ENCODE data around the gene PRR23C.

The PRR23C gene
- 0 reads per million in 3 donors for total RNA-seq

DNA sequence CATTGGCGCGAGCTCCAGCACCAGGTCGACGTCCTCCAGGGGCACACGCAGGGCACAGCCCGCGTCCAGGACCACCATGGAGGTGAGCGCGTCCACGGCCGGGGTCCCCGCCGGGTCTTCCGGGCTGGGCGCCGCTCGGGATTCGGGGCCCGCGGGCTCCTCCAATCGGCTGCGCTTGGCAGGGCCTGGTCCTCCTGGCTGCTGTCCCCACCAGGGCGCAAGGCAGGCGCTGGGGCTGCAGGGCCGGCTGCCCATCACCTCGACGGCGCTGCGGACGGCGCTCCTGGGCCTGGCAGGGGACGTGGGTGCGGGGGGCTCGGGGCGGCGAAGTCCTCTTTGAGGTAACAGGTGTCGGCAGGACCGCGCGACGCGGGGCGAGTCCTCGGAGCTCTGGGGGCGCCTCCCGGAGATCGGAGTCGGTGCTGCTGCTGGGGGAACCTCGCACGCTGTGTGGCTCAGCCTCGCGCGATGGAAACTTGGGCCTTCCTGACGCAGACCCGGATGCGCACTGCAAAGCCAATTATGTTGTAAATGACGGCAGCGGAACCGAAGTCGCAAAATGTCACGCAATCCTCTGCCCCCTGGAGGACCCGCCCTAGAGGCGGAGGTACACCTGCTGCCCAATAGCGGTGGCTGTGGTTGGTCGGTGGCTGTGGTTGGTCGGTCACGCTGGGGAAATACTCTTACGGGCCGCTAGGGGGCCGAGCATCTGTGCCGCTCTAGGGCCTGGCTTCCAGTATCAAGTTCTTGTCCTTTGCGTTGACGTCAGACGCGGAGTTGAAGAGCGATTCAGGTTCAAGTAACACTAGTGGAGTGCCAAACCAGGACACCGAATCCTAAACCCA, at the start of gene PRR23C:
TSS of gene PRR23C (minus strand) at position 527 of the 845 bp plus-strand sequence. CDS start at position 255, 272 bp downstream.
- no peaks in the 10 kb centered on the region for H3K27me3 ChIP-seq (replicated peaks; ENCODE audit: control insufficient read depth, insufficient read depth, low read length, poor library complexity, severe bottlenecking)
- no peak within 1 kb of the TSS for H3K27ac ChIP-seq (ENCODE audit: insufficient read depth, low read length, poor library complexity, severe bottlenecking)
- no peaks in the 10 kb centered on the region for H3K4me1 ChIP-seq (ENCODE audit: control insufficient read depth, insufficient read depth, low read length, poor library complexity, severe bottlenecking)
- no peak for DNase-seq
- no peaks in the 10 kb centered on the region for H3K9me3 ChIP-seq (ENCODE audit: control insufficient read depth, low read length)
- H3K36me3 ChIP-seq (ENCODE audit: control insufficient read depth, insufficient read depth, low read length): no peaks in the 10 kb centered on the region
- H3K4me3 ChIP-seq (ENCODE audit: insufficient read depth, low read depth, low read length, poor library complexity, severe bottlenecking): no peak within 1 kb of the TSS

DNA sequence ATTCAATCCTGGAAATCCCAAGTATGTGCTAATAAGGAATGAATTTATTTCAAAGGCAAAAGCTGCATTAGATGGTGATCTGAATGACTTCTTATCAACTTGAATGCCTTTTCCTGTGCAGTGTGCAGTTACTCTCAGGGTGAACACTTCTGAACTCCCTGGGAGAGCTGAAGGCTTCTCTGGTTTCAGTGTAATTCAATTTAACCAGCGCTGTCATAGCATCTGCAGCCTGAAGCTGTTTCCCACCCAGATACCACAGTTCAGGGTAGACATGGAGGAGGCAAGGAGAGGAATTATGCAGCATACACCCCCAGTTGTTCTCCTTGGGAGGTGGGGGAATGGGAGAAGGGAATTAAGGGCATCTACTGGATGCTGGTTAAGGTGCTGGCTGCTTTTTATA, 49.1 kb upstream of the PRR23C start:
- Histone ChIP-seq H3K9me3 (ENCODE audit: control insufficient read depth, low read length) (no peaks in the 10 kb centered on the region), H3K36me3 (ENCODE audit: control insufficient read depth, insufficient read depth, low read length) (no peaks in the 10 kb centered on the region), H3K4me3 (ENCODE audit: insufficient read depth, low read depth, low read length, poor library complexity, severe bottlenecking) (no peak overlapping the region), H3K27ac (ENCODE audit: insufficient read depth, low read length, poor library complexity, severe bottlenecking) (no peak overlapping the region), H3K27me3 (replicated peaks; ENCODE audit: control insufficient read depth, insufficient read depth, low read length, poor library complexity, severe bottlenecking) (peaks cover 3% of the 10 kb centered on the region), H3K4me1 (ENCODE audit: control insufficient read depth, insufficient read depth, low read length, poor library complexity, severe bottlenecking) (no peaks in the 10 kb centered on the region)
- DNase-seq: no peak

DNA sequence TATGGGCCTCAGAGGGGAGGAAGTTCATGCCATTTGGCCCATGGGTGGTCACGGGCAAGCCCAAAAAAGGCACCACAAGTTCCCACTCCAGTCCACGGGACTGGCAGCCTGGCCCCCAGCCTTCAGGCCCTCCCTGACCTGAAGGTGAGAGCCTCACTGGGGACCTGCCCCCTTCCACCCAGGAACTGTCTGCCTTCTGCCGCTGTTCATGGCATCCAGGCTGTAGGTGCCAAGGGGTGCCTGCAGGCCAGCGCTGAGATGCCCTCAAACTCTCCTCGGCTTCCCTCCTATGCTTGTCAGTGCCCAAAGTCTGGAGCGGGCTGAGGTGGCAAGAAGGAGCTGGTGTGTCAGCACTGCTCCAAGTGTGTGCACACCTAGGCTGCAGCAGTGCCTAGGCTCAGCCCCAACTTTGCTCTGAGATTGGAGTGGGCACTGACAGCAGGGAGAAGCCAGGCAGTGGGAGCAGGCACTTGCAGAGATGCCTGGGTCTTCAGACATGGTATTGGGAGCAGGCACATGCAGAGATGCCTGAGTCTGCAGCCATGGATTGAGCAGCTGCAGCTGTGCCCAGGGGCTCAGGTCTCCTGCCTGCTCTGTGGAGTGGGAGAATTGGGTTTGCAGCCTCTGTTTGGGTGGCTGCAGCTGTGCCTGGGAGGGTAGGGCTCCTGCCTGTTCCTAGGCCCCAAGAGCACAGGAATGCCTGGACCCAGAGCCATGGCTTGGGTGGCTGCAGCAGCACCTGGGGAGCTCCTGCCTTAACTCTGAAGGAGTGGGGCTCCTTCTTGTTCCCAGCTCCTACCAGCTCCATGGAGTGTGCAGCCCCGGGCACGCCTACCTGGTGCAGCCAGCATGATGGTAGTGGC, 44.0 kb upstream of the PRR23C start:
- no peak overlapping the region for H3K27ac ChIP-seq (ENCODE audit: insufficient read depth, low read length, poor library complexity, severe bottlenecking)
- H3K36me3 ChIP-seq (ENCODE audit: control insufficient read depth, insufficient read depth, low read length): no peaks in the 10 kb centered on the region
- H3K9me3 ChIP-seq (ENCODE audit: control insufficient read depth, low read length): no peaks in the 10 kb centered on the region
- no peak overlapping the region for H3K4me3 ChIP-seq (ENCODE audit: insufficient read depth, low read depth, low read length, poor library complexity, severe bottlenecking)
- no peaks in the 10 kb centered on the region for H3K4me1 ChIP-seq (ENCODE audit: control insufficient read depth, insufficient read depth, low read length, poor library complexity, severe bottlenecking)
- DNase-seq: no peak
- peaks cover 3% of the 10 kb centered on the region for H3K27me3 ChIP-seq (replicated peaks; ENCODE audit: control insufficient read depth, insufficient read depth, low read length, poor library complexity, severe bottlenecking)

DNA sequence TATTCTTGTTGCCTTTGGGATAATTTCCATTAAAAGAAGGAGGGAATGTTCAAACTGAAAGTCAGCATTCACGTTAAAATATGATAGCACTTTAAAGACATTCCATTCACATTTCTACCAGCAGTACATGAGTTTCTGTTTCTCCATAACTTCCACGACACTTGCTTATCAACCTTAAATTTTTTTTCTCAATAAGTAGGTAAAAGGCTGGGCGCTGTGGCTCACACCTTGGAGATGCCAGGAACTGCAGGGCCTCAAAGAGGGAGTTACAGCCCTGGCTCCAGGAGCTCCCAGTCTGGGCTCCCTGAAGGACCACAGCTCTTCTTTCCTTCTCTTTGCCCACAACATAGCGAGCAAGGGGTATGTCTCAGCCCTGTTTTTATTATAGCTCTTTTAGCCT, 42.9 kb upstream of the PRR23C start:
- H3K27ac ChIP-seq (ENCODE audit: insufficient read depth, low read length, poor library complexity, severe bottlenecking): no peak overlapping the region

DNA sequence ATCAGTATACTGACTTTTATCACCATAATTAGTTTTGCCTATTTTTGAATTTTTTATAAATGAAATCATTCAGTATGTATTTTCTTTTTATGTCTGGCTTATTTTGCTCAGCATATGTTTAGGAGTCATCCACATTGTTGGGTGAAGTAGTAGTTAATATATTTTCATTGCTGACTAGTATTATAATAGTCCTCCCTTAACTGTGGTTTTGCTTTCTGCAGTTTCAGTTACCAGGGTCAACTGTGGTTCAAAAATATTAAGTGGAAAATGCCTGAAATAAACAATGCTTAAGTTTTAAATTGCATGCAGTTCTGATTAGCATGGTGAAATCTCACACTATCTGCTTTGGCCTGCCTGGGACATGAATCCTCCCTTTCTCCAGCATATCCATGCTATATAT, 39.5 kb upstream of the PRR23C start:
- DNase-seq: no peak
- no peaks in the 10 kb centered on the region for H3K9me3 ChIP-seq (ENCODE audit: control insufficient read depth, low read length)
- no peak overlapping the region for H3K27ac ChIP-seq (ENCODE audit: insufficient read depth, low read length, poor library complexity, severe bottlenecking)
- H3K27me3 ChIP-seq (replicated peaks; ENCODE audit: control insufficient read depth, insufficient read depth, low read length, poor library complexity, severe bottlenecking): no peaks in the 10 kb centered on the region
- no peaks in the 10 kb centered on the region for H3K4me1 ChIP-seq (ENCODE audit: control insufficient read depth, insufficient read depth, low read length, poor library complexity, severe bottlenecking)
- no peak overlapping the region for H3K4me3 ChIP-seq (ENCODE audit: insufficient read depth, low read depth, low read length, poor library complexity, severe bottlenecking)
- no peaks in the 10 kb centered on the region for H3K36me3 ChIP-seq (ENCODE audit: control insufficient read depth, insufficient read depth, low read length)

More for the DNA sequence above, 42.9 kb upstream of the PRR23C start:
- H3K4me3 ChIP-seq (ENCODE audit: insufficient read depth, low read depth, low read length, poor library complexity, severe bottlenecking): no peak overlapping the region
- DNase-seq: no peak
- H3K4me1 ChIP-seq (ENCODE audit: control insufficient read depth, insufficient read depth, low read length, poor library complexity, severe bottlenecking): no peaks in the 10 kb centered on the region
- H3K9me3 ChIP-seq (ENCODE audit: control insufficient read depth, low read length): no peaks in the 10 kb centered on the region
- H3K27me3 ChIP-seq (replicated peaks; ENCODE audit: control insufficient read depth, insufficient read depth, low read length, poor library complexity, severe bottlenecking): no peaks in the 10 kb centered on the region
- no peaks in the 10 kb centered on the region for H3K36me3 ChIP-seq (ENCODE audit: control insufficient read depth, insufficient read depth, low read length)

DNA sequence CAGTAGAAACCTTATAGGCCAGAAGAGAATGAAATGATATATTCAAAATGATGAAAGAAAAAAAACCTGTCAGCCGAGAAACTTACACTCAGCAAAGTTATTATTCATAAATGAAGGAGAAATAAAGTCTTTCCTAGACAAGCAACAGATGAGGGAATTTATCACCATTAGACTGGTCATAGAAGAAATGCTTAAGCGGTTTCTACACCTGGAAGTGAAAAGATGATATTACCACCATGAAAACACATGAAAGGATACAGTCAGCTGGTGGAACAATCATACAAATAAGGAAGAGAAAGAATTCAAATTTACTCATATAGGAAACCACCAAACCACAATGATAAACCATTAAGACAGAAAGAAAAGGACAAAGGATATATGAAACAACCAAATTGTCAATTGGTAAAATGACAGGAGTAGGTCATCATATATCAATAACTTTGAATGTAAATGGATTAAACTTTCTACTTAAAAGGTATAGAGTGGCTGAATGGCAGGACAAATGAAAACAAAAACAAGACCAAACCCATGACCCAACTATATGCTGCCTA, 29.9 kb upstream of the PRR23C start:
- Histone ChIP-seq H3K4me3 (ENCODE audit: insufficient read depth, low read depth, low read length, poor library complexity, severe bottlenecking) (no peak overlapping the region), H3K4me1 (ENCODE audit: control insufficient read depth, insufficient read depth, low read length, poor library complexity, severe bottlenecking) (no peaks in the 10 kb centered on the region), H3K27ac (ENCODE audit: insufficient read depth, low read length, poor library complexity, severe bottlenecking) (no peak overlapping the region), H3K9me3 (ENCODE audit: control insufficient read depth, low read length) (no peaks in the 10 kb centered on the region), H3K27me3 (replicated peaks; ENCODE audit: control insufficient read depth, insufficient read depth, low read length, poor library complexity, severe bottlenecking) (no peaks in the 10 kb centered on the region), H3K36me3 (ENCODE audit: control insufficient read depth, insufficient read depth, low read length) (no peaks in the 10 kb centered on the region)
- DNase-seq: no peak

DNA sequence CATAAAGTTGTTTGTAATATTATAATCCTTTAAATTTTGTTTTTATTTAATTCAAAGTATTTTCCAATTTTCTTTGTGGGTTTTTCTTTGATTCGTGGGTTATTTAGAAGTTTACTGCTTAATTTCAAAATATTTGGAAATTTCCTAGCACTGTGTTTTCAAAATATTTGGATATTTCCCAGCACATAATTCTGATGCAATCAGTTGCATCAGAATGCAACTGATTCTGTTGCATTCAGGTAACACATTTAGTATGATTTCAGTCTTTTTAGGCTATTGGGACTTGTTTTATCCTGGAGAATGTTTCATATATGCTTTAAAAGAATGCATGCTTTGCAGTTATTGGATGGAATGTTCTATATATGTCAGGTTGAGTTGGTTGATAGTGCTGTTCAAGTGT, 18.2 kb upstream of the PRR23C start:
- Histone ChIP-seq H3K27ac (ENCODE audit: insufficient read depth, low read length, poor library complexity, severe bottlenecking) (no peak overlapping the region), H3K9me3 (ENCODE audit: control insufficient read depth, low read length) (no peaks in the 10 kb centered on the region), H3K4me1 (ENCODE audit: control insufficient read depth, insufficient read depth, low read length, poor library complexity, severe bottlenecking) (no peaks in the 10 kb centered on the region), H3K4me3 (ENCODE audit: insufficient read depth, low read depth, low read length, poor library complexity, severe bottlenecking) (no peak overlapping the region), H3K27me3 (replicated peaks; ENCODE audit: control insufficient read depth, insufficient read depth, low read length, poor library complexity, severe bottlenecking) (no peaks in the 10 kb centered on the region), H3K36me3 (ENCODE audit: control insufficient read depth, insufficient read depth, low read length) (no peaks in the 10 kb centered on the region)
- no peak for DNase-seq

DNA sequence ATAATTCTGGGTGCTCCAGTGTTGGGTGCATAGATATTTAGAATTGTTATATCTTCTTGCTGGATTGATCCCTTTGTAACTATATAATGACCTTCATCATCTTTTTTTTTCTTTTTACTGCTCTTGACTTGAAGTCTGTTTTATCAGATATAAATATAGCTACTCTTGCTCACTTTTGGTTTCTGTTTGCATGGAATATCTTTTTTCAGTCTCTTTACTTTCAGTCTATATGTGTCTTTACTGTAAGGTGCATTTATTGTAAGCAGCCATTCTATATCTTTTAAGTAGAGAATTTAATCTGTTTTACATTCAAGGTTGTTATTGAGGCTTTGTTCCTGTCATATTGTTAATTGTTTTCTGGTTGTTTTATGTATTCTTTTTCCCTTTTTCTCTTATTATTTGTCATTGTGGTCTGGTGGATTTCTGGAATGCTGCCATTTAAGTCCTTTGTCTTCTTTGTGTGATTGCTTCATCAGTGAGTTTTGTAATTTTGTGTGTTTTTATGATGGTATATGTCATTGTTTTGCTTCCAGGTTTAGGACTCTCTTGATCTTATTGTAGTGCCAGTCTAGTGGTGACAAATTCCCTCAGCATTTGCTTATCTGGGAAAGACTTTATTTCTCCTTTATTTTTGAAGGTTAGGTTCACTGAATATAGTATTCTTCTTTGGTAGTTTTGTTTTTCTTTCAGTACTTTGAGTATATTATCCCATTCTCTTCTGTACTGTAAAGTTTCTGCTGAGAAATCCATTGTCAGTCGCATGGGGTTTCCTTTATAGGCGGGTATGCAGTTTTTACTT, 8.3 kb upstream of the PRR23C start:
- Histone ChIP-seq H3K36me3 (ENCODE audit: control insufficient read depth, insufficient read depth, low read length) (no peaks in the 10 kb centered on the region), H3K27me3 (replicated peaks; ENCODE audit: control insufficient read depth, insufficient read depth, low read length, poor library complexity, severe bottlenecking) (no peaks in the 10 kb centered on the region), H3K9me3 (ENCODE audit: control insufficient read depth, low read length) (no peaks in the 10 kb centered on the region), H3K27ac (ENCODE audit: insufficient read depth, low read length, poor library complexity, severe bottlenecking) (no peak overlapping the region), H3K4me3 (ENCODE audit: insufficient read depth, low read depth, low read length, poor library complexity, severe bottlenecking) (no peak overlapping the region), H3K4me1 (ENCODE audit: control insufficient read depth, insufficient read depth, low read length, poor library complexity, severe bottlenecking) (no peaks in the 10 kb centered on the region)
- DNase-seq: no peak

DNA sequence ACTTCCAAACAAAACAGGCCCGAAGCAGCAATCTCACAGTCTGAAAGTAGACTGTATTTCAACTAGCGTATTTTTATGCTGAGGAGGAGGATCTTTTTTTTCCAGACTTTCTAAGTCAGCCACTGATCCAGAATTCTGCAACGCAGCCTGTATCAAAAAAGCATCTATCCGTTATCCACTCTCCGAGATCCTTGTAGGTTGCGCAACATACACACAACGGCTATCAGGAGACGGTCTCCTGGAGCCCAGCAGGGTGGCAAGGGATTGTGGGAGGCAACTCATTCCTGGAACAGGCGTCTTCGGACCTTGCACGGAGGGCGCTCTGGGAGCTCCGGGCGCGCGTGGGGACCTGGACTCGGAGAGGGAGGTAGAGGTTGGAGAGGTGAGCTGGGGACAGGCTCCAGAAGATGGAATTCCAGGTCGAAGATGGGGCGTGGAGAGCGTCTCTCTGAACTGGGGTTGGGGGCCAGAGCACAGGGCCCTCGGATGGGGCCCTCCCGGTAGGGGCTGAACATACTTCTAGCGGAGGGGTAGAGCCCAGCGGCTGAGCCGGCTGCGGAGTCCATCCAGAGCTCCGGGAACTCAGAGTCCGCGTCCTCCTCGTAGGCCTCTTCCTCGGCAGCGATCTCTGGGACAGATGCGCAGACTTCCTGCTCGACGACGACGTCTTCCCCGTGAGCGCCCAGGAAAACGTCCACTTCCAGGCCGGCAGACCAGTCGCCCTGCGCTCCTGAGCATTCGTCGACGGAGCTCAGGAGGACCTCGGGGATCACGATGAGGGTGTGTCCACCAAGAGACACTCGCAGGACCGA, 932 bp downstream of the PRR23C start:
- Histone ChIP-seq H3K4me3 (ENCODE audit: insufficient read depth, low read depth, low read length, poor library complexity, severe bottlenecking) (no peak overlapping the region), H3K9me3 (ENCODE audit: control insufficient read depth, low read length) (no peaks in the 10 kb centered on the region)
- DNase-seq: no peak

More for the DNA sequence above, 932 bp downstream of the PRR23C start:
- Histone ChIP-seq H3K27me3 (replicated peaks; ENCODE audit: control insufficient read depth, insufficient read depth, low read length, poor library complexity, severe bottlenecking) (no peaks in the 10 kb centered on the region), H3K4me1 (ENCODE audit: control insufficient read depth, insufficient read depth, low read length, poor library complexity, severe bottlenecking) (no peaks in the 10 kb centered on the region), H3K27ac (ENCODE audit: insufficient read depth, low read length, poor library complexity, severe bottlenecking) (no peak overlapping the region), H3K36me3 (ENCODE audit: control insufficient read depth, insufficient read depth, low read length) (no peaks in the 10 kb centered on the region)

Data from effector memory CD4-positive, alpha-beta T cell (primary cell).